Mesenchymal stem cell (in vitro differentiated cells and primary cell): ENCODE results near the gene ZDHHC24.
A peak's percentile ranks its signal among the peaks of the same experiment; 100 is the strongest.

Experiments
- DNase-seq: peaks from one replicate; pipeline ENCODE4 v3.0.0-alpha.2; 2013
- H2AFZ ChIP-seq: one replicate; pipeline ENCODE4 v1.6.1; 2013; ENCODE audit warnings: low read depth, mild to moderate bottlenecking, control low read depth, inconsistent platforms, low read length, moderate library complexity
- H2AK5ac ChIP-seq: 2 replicates; pipeline ENCODE4 v1.6.1; 2013; ENCODE audit warnings: low read length, moderate library complexity, mild to moderate bottlenecking, inconsistent platforms; ENCODE audit not compliant: severe bottlenecking
- H2BK120ac ChIP-seq: one replicate; pipeline ENCODE4 v1.6.1; 2013; ENCODE audit warnings: low read depth, mild to moderate bottlenecking, inconsistent platforms, low read length, moderate library complexity
- H2BK12ac ChIP-seq, 2 experiments: one replicate each; pipeline ENCODE4 v1.6.1; 2013; ENCODE audit warnings: inconsistent platforms in 2 of 2, low read length in 2 of 2, mild to moderate bottlenecking in 2 of 2, moderate library complexity in 2 of 2, control low read depth in 1 of 2
- H2BK15ac ChIP-seq: one replicate; pipeline ENCODE4 v1.6.1; 2013; ENCODE audit warnings: mild to moderate bottlenecking, low read depth, inconsistent platforms; ENCODE audit not compliant: poor library complexity, severe bottlenecking
- H2BK5ac ChIP-seq: 2 replicates; pipeline ENCODE4 v1.6.1; 2013; ENCODE audit warnings: low read depth, mild to moderate bottlenecking, low read length, control low read depth, inconsistent platforms; ENCODE audit not compliant: poor library complexity, severe bottlenecking
- H3K14ac ChIP-seq, 2 experiments: one replicate each; pipeline ENCODE4 v1.6.1; 2013; ENCODE audit warnings: inconsistent platforms in 2 of 2, low read length in 2 of 2, control low read depth in 1 of 2, mild to moderate bottlenecking in 1 of 2, moderate library complexity in 1 of 2
- H3K18ac ChIP-seq, 2 experiments: one replicate each; pipeline ENCODE4 v1.6.1; 2013; ENCODE audit warnings: inconsistent platforms in 2 of 2, low read length in 2 of 2, control low read depth in 1 of 2, low read depth in 1 of 2, mild to moderate bottlenecking in 1 of 2
- H3K23ac ChIP-seq, 2 experiments: one replicate each; pipeline ENCODE4 v1.6.1; 2013; ENCODE audit warnings: inconsistent platforms in 2 of 2, low read length in 2 of 2, mild to moderate bottlenecking in 2 of 2, moderate library complexity in 2 of 2, control low read depth in 1 of 2
- H3K27ac ChIP-seq: 2 replicates; pipeline ENCODE4 v1.5.1; 2013; ENCODE audit warnings: mild to moderate bottlenecking, moderate library complexity, low read length, control low read depth, inconsistent platforms; ENCODE audit not compliant: poor library complexity, severe bottlenecking
- H3K27me3 ChIP-seq, 2 experiments: 2 replicates each; pipeline versions ENCODE4 v1.6.1 to v1.7.0; 2013; ENCODE audit warnings: low read length in 2 of 2, mild to moderate bottlenecking in 2 of 2, moderate library complexity in 2 of 2, control low read depth in 1 of 2, inconsistent platforms in 1 of 2; ENCODE audit not compliant: control insufficient read depth in 1 of 2, insufficient read depth in 1 of 2
- H3K36me3 ChIP-seq, 2 experiments: 2 replicates each; pipeline versions ENCODE4 v1.6.1 to v1.7.0; 2013; ENCODE audit warnings: low read length in 2 of 2, control low read depth in 1 of 2, inconsistent platforms in 1 of 2, low read depth in 1 of 2, mild to moderate bottlenecking in 1 of 2; ENCODE audit not compliant: insufficient read depth in 2 of 2, control insufficient read depth in 1 of 2
- H3K4ac ChIP-seq, 2 experiments: one replicate each; pipeline ENCODE4 v1.6.1; 2013; ENCODE audit warnings: inconsistent platforms in 2 of 2, low read length in 2 of 2, mild to moderate bottlenecking in 2 of 2, moderate library complexity in 2 of 2, control low read depth in 1 of 2, low read depth in 1 of 2
- H3K4me1 ChIP-seq: 2 replicates; pipeline ENCODE4 v1.6.1; 2013; ENCODE audit warnings: low read depth, low read length, control low read depth; ENCODE audit not compliant: control insufficient read depth, insufficient read depth
- H3K4me2 ChIP-seq: 2 replicates; pipeline ENCODE4 v1.6.1; 2013; ENCODE audit warnings: low read length, mild to moderate bottlenecking, inconsistent platforms; ENCODE audit not compliant: poor library complexity, severe bottlenecking
- H3K4me3 ChIP-seq, 2 experiments: 2 replicates each; pipeline versions ENCODE4 v1.5.1 to v1.7.0; 2013; ENCODE audit warnings: low read length in 2 of 2, mild to moderate bottlenecking in 2 of 2, control low read depth in 1 of 2, low read depth in 1 of 2; ENCODE audit not compliant: insufficient read depth in 1 of 2
- H3K79me1 ChIP-seq: replicated peaks from 2 replicates; pipeline ENCODE4 v1.6.1; 2013; ENCODE audit warnings: mild to moderate bottlenecking, control low read depth, low read length, inconsistent platforms; ENCODE audit not compliant: poor library complexity, severe bottlenecking
- H3K9ac ChIP-seq: 2 replicates; pipeline ENCODE4 v1.7.0; 2013; ENCODE audit warnings: mild to moderate bottlenecking, low read length, moderate library complexity
- H3K9me3 ChIP-seq: 2 replicates; pipeline ENCODE4 v1.7.0; 2013; ENCODE audit warnings: mild to moderate bottlenecking, low read length; ENCODE audit not compliant: control insufficient read depth
- H4K8ac ChIP-seq: one replicate; pipeline ENCODE4 v1.6.1; 2013; ENCODE audit warnings: inconsistent platforms, mild to moderate bottlenecking, low read length, moderate library complexity
- H4K91ac ChIP-seq: one replicate; pipeline ENCODE4 v1.6.1; 2013; ENCODE audit warnings: mild to moderate bottlenecking, low read length, inconsistent platforms
- WGBS: methylation state at CpG from one replicate; pipeline ENCODE4 v1.1.7; 2013; ENCODE audit warnings: mixed read lengths; 5-methylcytosine and 5-hydroxymethylcytosine counted together

Gene ZDHHC24

DNA sequence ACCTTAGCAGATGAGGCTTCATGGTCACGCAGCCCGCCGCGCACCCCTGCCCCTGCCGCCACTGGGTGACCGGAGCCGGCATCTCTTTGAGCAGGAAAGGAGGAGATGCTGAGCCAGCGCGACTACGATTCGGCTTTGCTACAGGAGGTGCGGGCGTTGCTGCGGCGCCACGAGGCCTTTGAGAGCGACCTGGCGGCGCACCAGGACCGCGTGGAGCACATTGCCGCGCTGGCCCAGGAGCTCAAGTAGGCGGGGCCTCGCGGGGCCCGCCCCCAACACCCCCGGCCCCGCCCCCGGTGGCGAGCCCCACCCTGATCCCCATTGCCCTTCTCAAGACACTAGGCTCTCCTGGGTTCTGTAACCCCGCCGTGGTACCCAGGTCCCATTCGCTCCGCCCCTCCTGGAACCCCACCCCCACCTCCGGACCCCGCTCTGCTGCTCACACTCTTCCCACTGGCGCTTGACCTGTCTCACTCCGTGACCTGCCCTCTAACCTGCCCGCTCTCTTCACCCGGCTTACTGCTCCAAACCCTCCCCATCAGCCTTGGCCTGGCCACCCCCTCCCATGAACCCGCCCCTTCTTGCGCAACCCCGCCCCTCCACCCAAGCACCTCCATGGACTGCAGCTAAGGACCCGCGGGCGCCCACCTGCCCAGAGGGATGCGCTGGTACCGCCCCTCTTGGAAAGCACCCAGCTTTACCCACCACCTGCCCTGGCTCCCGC lies 13.5 kb upstream of the ZDHHC24 start:
- Histone ChIP-seq H3K4ac (no peak overlapping the region), H3K4me1 (no peaks in the 10 kb centered on the region), H3K23ac (no peak overlapping the region), H2BK12ac (no peak overlapping the region), H3K79me1 (no peaks in the 10 kb centered on the region), H2AK5ac (no peak overlapping the region), H2BK5ac (no peak overlapping the region), H3K36me3 (no peaks in the 10 kb centered on the region), H2BK15ac (no peak overlapping the region), H3K27me3 (peaks cover 17 to 38% of the 10 kb centered on the region in 2 experiments), H3K18ac (no peak overlapping the region), H3K9me3 (no peaks in the 10 kb centered on the region), H3K14ac (no peak overlapping the region), H3K4me2 (no peak overlapping the region), H2AFZ (no peak overlapping the region), H4K91ac (no peak overlapping the region), H2BK120ac (no peak overlapping the region), H4K8ac (no peak overlapping the region), H3K27ac (no peak overlapping the region), H3K9ac (no peak overlapping the region), H3K4me3 (peak overlapping the region in 1 of 2 experiments; percentile 29)
- no peak for DNase-seq
- 70% methylated on average over 46 of the region's 50 CpGs for WGBS

DNA sequence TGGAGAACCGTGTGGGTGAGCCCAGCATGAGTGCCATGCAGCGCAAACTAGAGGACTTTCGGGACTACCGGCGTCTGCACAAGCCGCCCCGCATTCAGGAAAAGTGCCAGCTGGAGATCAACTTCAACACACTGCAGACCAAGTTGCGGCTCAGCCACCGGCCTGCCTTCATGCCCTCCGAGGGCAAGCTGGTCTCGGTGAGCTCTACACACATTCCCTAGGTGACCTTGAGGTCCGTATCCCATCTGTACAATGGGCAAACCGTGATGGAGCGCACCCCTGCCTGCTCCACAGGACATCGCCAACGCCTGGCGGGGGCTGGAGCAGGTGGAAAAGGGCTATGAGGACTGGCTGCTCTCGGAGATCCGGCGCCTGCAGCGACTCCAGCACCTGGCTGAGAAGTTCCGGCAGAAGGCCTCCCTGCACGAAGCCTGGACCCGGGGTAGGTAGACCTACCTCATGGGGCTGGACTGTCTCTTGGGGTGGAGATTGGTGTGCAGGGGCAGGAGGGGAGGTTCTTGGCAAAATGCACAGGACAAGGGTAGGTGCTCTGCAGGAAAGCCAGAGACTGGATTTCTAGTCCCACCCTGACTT lies 12.0 kb upstream of the ZDHHC24 start:
- Histone ChIP-seq H3K79me1 (no peaks in the 10 kb centered on the region), H3K36me3 (no peaks in the 10 kb centered on the region), H4K91ac (no peak overlapping the region), H2AFZ (no peak overlapping the region), H3K23ac (no peak overlapping the region), H2AK5ac (no peak overlapping the region), H4K8ac (no peak overlapping the region), H2BK12ac (no peak overlapping the region), H3K4ac (no peak overlapping the region), H2BK15ac (no peak overlapping the region), H3K4me2 (no peak overlapping the region), H3K14ac (no peak overlapping the region), H2BK120ac (no peak overlapping the region), H3K9me3 (no peaks in the 10 kb centered on the region), H3K27me3 (peaks cover 17 to 38% of the 10 kb centered on the region in 2 experiments), H3K4me3 (no peak overlapping the region), H3K18ac (no peak overlapping the region), H3K4me1 (no peaks in the 10 kb centered on the region), H3K9ac (no peak overlapping the region), H3K27ac (no peak overlapping the region), H2BK5ac (no peak overlapping the region)
- no peak for DNase-seq
- 91% methylated on average over 24 of the region's 24 CpGs for WGBS

DNA sequence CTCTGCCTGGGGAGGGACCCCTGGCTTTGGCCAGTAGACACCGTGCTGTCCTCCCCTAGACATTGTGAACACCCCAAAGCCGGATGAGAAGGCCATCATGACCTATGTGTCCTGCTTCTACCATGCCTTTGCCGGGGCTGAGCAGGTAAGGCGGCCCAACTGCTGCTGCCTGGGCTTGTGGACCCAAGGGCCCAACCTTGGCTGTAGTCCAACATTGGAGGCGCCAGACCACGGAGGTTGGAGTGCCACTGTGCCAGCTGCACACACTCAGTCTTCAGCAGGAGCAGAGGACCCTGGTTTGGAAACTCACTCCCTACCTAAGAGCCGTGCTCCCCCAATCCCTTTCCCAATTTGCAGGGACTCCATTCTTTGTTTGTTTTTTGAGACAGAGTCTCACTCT lies 10.2 kb upstream of the ZDHHC24 start:
- DNase-seq, result no peak
- Histone ChIP-seq H2BK12ac (no peak overlapping the region), H3K18ac (no peak overlapping the region), H3K23ac (no peak overlapping the region), H3K14ac (peak overlapping the region in 1 of 2 experiments; percentile 80), H3K4ac (no peak overlapping the region), H2BK120ac (no peak overlapping the region), H3K79me1 (no peaks in the 10 kb centered on the region), H3K27ac (no peak overlapping the region), H3K4me1 (no peaks in the 10 kb centered on the region), H3K9me3 (no peaks in the 10 kb centered on the region), H2AK5ac (no peak overlapping the region), H2AFZ (no peak overlapping the region), H4K91ac (no peak overlapping the region), H3K9ac (no peak overlapping the region), H4K8ac (no peak overlapping the region), H3K36me3 (no peaks in the 10 kb centered on the region), H3K4me3 (no peak overlapping the region), H2BK5ac (no peak overlapping the region), H3K4me2 (no peak overlapping the region), H2BK15ac (no peak overlapping the region), H3K27me3 (peaks cover 15 to 39% of the 10 kb centered on the region in 2 experiments)
- WGBS, result 88% methylated on average over 7 of the region's 7 CpGs

DNA sequence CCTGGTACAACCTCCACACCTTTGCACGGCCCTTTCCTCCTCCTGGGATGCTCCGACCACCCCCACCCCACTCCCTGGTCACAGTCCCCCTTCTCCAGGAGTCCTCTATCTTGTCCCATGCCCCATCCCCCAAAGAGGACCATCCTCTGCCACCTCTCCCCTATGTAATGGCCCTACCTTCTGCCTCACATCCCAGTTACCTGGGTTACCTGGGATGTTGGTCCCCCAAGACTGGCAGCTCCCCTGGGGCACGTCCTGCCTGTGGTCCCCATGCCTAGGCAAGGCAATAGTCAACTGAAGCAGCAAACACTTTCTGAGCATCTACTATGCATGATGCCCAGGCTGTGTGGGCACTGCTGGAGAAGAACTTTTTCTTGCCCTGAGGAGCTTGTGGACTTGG lies 9.6 kb upstream of the ZDHHC24 start:
- 49% methylated on average over 3 of the region's 3 CpGs for WGBS

More for the DNA sequence above, 9.6 kb upstream of the ZDHHC24 start:
- Histone ChIP-seq H3K79me1 (no peaks in the 10 kb centered on the region), H4K91ac (no peak overlapping the region), H3K36me3 (no peaks in the 10 kb centered on the region), H3K27ac (no peak overlapping the region), H3K4me1 (no peaks in the 10 kb centered on the region), H2BK5ac (no peak overlapping the region), H2AFZ (no peak overlapping the region), H3K9me3 (no peaks in the 10 kb centered on the region), H2BK120ac (no peak overlapping the region), H3K18ac (no peak overlapping the region), H3K27me3 (peaks cover 15 to 39% of the 10 kb centered on the region in 2 experiments), H3K4me2 (no peak overlapping the region), H3K9ac (no peak overlapping the region), H2BK15ac (no peak overlapping the region), H3K23ac (no peak overlapping the region), H2BK12ac (no peak overlapping the region), H2AK5ac (no peak overlapping the region), H3K14ac (no peak overlapping the region), H3K4ac (no peak overlapping the region), H3K4me3 (no peak overlapping the region), H4K8ac (no peak overlapping the region)
- no peak for DNase-seq
